GM18909 (cell line): Measurements from ENCODE around the gene CD1B.
"Not testable (repeated sequence)": the region's sequence is repeated elsewhere in the genome, so short reads cannot be mapped to it uniquely, and the experiment has no call there.

Experiments
- ATAC-seq: cut with Tn5 transposase; IDR thresholded peaks from one replicate; pipeline ENCODE4 v1.9.1; 2021; ENCODE audit warnings: mild to moderate bottlenecking; ENCODE audit not compliant: unreplicated experiment, poor library complexity

CD1B gene

GRCh38 chr1:158331481-158332150 is at the start of gene CD1B:
CD1B (minus strand) TSS chr1:158331531; CDS start chr1:158331423, 108 bp downstream.
- no peak for ATAC-seq

DNA sequence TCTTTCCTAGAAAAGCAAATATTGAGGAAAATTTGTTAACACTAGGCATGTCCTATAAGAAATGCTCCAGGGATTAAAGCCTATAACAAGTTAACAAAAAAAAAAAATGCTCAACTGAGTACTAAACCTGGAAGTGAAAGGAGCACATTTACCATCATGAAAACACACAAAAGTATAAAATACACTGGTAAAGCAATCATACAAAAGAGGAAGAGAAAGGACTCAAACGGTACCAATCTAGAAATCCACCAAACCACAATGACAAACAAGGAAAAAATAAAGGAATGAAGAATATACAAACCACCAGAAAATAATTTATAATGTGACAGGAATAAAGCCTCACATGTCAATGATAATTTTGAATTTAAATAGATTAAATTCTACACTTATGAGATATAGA is 43.5 kb upstream of the CD1B start:
- no peak for ATAC-seq

DNA sequence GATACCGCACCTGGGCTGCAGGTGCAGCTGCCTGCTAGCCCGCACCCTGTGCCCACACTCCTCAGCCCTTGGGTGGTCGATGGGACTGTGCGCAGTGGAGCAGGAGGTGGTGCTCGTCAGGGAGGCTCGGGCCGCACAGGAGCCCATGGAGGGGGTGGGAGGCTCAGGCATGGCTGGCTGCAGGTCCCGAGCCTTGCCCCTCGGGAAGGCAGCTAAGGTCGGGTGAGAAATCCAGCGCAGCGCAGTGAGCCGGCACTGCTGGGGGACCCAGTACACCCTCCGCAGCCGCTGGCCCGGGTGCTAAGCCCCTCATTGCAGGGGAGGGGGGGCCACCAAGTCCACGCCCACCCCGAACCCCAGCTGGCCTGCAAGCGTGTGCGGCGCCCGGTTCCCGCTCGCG is 42.8 kb upstream of the CD1B start:
- not testable (repeated sequence) for ATAC-seq

GRCh38 chr1:158371188-158371953 is 40.0 kb upstream of the CD1B start:
- peak; percentile 95 for ATAC-seq

DNA sequence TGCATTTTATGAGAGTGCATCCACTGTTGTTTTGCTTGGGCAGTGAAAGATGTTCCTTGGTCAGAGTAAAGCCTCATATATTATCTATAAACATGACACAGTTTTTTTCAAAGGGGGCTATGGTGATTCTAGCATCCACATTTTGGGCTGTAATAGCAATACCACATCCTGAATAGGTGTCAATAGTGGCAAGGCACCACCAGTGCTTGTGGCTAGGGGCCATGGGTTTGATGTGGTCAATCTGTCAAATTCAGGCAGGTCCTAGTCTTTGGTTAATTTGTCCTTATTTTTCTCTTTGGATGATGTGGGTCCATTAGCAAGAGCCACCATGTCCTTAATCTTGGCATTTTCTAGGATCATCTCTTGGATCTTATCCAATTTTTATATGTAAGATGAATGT is 35.5 kb upstream of the CD1B start:
- ATAC-seq, result no peak

GRCh38 chr1:158362941-158363340 is 31.6 kb upstream of the CD1B start:
- no peak for ATAC-seq

GRCh38 chr1:158362482-158362881 is 31.2 kb upstream of the CD1B start:
- no peak for ATAC-seq

DNA sequence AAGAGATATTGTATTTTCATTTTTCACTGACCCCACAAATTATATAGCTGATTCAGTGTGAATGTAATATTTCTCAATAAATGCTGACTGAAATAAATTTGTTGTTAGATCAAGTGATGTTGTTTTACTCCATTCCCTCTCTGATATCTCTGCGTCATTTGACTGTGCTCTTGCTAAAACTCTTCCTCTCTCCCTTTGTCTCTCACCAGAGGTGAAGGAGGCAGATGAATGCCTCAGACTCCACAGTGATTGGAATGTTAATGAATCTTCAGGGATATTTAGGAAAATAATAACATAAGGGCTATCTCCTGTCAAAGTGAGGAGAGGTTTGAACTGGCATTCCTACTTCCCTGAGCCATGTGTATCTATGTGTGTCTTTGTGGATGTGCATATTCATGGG is 26.1 kb upstream of the CD1B start:
- no peak for ATAC-seq

DNA sequence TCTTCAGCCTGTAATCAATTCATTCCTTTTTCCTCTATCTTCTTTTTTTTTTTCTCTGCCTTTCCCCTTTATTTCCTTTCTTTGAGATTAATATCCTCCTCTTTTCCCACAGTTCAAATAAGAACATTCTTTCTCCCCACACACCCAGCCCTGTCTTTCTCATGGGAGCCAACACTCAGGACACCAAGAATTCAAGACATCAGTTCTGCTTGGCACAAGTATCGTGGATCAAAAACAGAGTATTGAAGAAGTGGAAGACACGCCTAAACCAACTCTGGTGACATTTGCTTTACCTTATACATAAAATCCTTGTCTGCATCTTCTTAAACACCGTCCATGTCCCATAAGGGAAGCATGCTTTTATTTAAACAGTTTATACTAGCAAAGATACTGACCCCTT is 25.3 kb upstream of the CD1B start:
- ATAC-seq, result no peak

GRCh38 chr1:158355773-158356285 is 24.5 kb upstream of the CD1B start:
- ATAC-seq, result no peak

DNA sequence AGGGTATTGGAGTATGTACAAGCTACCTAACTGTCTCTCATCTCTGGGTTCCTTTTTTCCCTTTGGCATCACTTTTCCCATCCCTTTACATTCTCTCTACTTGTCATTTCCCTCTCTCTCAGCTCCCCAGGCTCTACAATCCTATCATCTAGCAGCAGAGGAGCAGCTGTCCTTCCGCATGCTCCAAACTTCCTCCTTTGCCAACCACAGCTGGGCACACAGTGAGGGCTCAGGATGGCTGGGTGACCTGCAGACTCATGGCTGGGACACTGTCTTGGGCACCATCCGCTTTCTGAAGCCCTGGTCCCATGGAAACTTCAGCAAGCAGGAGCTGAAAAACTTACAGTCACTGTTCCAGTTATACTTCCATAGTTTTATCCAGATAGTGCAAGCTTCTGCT is 22.9 kb upstream of the CD1B start:
- no peak for ATAC-seq

GRCh38 chr1:158353303-158354075 is 22.2 kb upstream of the CD1B start, which contains the start of gene CD1E:
CD1E (plus strand) TSS chr1:158353894; CDS start chr1:158353989, 95 bp downstream.
- ATAC-seq, result no peak

- not testable (repeated sequence) for ATAC-seq
These were observed 17.6 kb upstream of the CD1B start for GRCh38 chr1:158348946-158349345.

GRCh38 chr1:158336413-158336812 is 5.1 kb upstream of the CD1B start:
- ATAC-seq, result not testable (repeated sequence)

DNA sequence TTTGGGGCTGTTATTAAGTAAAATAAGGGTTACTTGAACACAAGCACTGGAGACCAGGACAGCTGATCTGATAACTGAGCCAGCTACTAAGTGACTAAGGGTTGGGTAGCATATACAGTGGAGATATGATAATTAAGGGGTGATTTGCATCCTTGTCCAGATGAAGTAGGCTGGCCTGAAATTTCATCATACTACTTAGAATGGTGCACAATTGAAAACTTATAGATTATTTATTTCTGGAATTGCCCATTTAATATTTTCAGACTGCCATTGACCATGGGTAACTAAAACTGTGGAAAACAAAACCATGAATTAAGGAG is 3.8 kb upstream of the CD1B start:
- no peak for ATAC-seq

GRCh38 chr1:158334526-158335212 is 3.3 kb upstream of the CD1B start:
- no peak for ATAC-seq

GRCh38 chr1:158333405-158334155 is 2.2 kb upstream of the CD1B start:
- ATAC-seq, result no peak

- ATAC-seq, result no peak
These were observed 265 bp downstream of the CD1B start for GRCh38 chr1:158331106-158331425.

GRCh38 chr1:158330391-158331105 is 783 bp downstream of the CD1B start:
- ATAC-seq, result no peak
